Stomach (tissue), 9 donors: Measurements from ENCODE around the gene MEAK7. TPM values are rescaled to one million over a fixed set of nuclear protein-coding genes. Genes with fewer than 3 reads are reported as not detected.
A peak's percentile ranks its signal among the peaks of the same experiment; 100 is the strongest.

Source experiments
- DNase-seq, 2 donors: peaks; one replicate each; pipeline versions ENCODE4 v3.0.0 to v3.0.0-alpha.2; 2013 to 2019
- H3K27ac ChIP-seq, 5 donors: fragments of 200-600 bp in 4 of 5; sonication (generic) in 4 of 5; one replicate each; pipeline ENCODE4 v1.5.1; 2013 to 2019; ENCODE audit warnings: mild to moderate bottlenecking in 1 of 5, moderate library complexity in 1 of 5
- H3K27me3 ChIP-seq, 3 donors: fragments of 200-600 bp; sonication (generic); one replicate each; pipeline ENCODE4 v1.5.1; 2017 to 2019; ENCODE audit warnings: mixed run types in 1 of 3
- H3K36me3 ChIP-seq, 4 donors: fragments of 200-600 bp; sonication (generic); 1 replicate in 3 of 4; 2 replicates in 1 of 4; pipeline ENCODE4 v1.5.1; 2016 to 2019
- H3K4me1 ChIP-seq, 4 donors: fragments of 200-600 bp; sonication (generic); one replicate each; pipeline ENCODE4 v1.5.1; 2016 to 2019
- H3K4me3 ChIP-seq, 4 donors: fragments of 200-600 bp; sonication (generic) in 3 of 4; one replicate each; pipeline ENCODE4 v1.5.1; 2016 to 2019; ENCODE audit warnings: mild to moderate bottlenecking in 1 of 4
- H3K9me3 ChIP-seq, 4 donors: fragments of 200-600 bp; sonication (generic); one replicate each; pipeline ENCODE4 v1.5.1; 2016 to 2019
- CTCF ChIP-seq, 7 experiments: fragments of 450-650 bp in 4 of 7; fragments of 200-600 bp in 3 of 7; sonication (generic) in 3 of 7; IDR thresholded peaks; one replicate each; pipeline ENCODE4 v1.5.1; 2016 to 2019; ENCODE audit warnings: antibody characterized with exemption in 7 of 7, control low read depth in 2 of 7, mild to moderate bottlenecking in 1 of 7
- EP300 ChIP-seq: sonication (generic); formaldehyde crosslinking; IDR thresholded peaks from one replicate; pipeline ENCODE4 v1.6.1; 2017; ENCODE audit warnings: antibody characterized with exemption
- POLR2A ChIP-seq, 4 donors: fragments of 450-650 bp; IDR thresholded peaks; one replicate each; pipeline ENCODE4 v1.6.1; 2016; ENCODE audit warnings: antibody characterized with exemption in 4 of 4, control low read depth in 2 of 4, mild to moderate bottlenecking in 1 of 4, moderate library complexity in 1 of 4
- POLR2AphosphoS5 ChIP-seq, 3 donors: sonication (generic); formaldehyde crosslinking; IDR thresholded peaks; one replicate each; pipeline ENCODE4 v1.6.1; 2016; ENCODE audit warnings: antibody characterized with exemption in 3 of 3
- WGBS, 5 donors: extraction: QIAGEN DNeasy Blood & Tissue Kit in 3 of 5; methylation state at CpG; one replicate each; pipeline versions ENCODE4 v1.1.5 to v1.1.7; 2013 to 2018; 5-methylcytosine and 5-hydroxymethylcytosine counted together
- intact Hi-C: fragments of 100-400 bp; cut with DNase I; formaldehyde crosslinking; loops from one replicate; pipeline ENCODE4 v1.15.1; 2023; ENCODE audit warnings: low total_unique reads
- polyA plus RNA-seq, 3 donors: library from polyadenylated mRNA; stranded (reverse); fragments of 200-250 nt; gene quantifications; one replicate each; pipeline ENCODE4 v1.2.3, GENCODE V29; 2013
- total RNA-seq, 5 donors: library from RNA; depleted of rRNA; stranded (reverse); fragments of >200 nt; gene quantifications; one replicate each; pipeline versions ENCODE4 v1.1.0 to v1.2.3, GENCODE V29; 2014 to 2016
- donor health status: healthy with polysubstance abuse.
- donor health status: Bipolar disorder and iron deficiency.
- donor health status: healthy.

Gene MEAK7
- total and polyA plus RNA-seq, 8 donors: 3.9 to 21.1 (median 6.9) TPM

- Histone ChIP-seq H3K27ac (no peak overlapping the region), H3K4me1 (no peaks in the 10 kb centered on the region), H3K9me3 (no peaks in the 10 kb centered on the region), H3K36me3 (peaks cover 25 to 90% (median 88%) of the 10 kb centered on the region in 4 donors), H3K4me3 (no peak overlapping the region), H3K27me3 (no peaks in the 10 kb centered on the region)
- 75 to 87% (median 85%) methylated on average over 25 to 33 of the region's 33 CpGs for WGBS, 5 donors
- no peak for TF ChIP-seq CTCF (IDR thresholded peaks at IDR 0.05)
- TF ChIP-seq POLR2A (IDR thresholded peaks at IDR 0.05): no peak
- no peak for TF ChIP-seq POLR2AphosphoS5 (IDR thresholded peaks at IDR 0.05)
- no peak for TF ChIP-seq EP300
- peak in 1 of 2 donors; percentile 21 for DNase-seq
- intact Hi-C loops: loop anchor here (5.0 kb wide), 1 partner anchor 205 kb away; no protein-coding TSS in a partner anchor
Observed at GRCh38 chr16:84482001-84482891, 22.2 kb downstream of the MEAK7 start.

- peaks cover 20 to 80% (median 77%) of the 10 kb centered on the region in 4 donors for H3K36me3 ChIP-seq
- no peaks in the 10 kb centered on the region for H3K27me3 ChIP-seq
- no peaks in the 10 kb centered on the region for H3K4me1 ChIP-seq
- 81 to 93% (median 88%) methylated on average over 17 to 26 of the region's 26 CpGs for WGBS, 5 donors
- TF ChIP-seq CTCF (IDR thresholded peaks at IDR 0.05): no peak
- no peak for TF ChIP-seq POLR2AphosphoS5 (IDR thresholded peaks at IDR 0.05)
- no peak for TF ChIP-seq EP300
- TF ChIP-seq POLR2A (IDR thresholded peaks at IDR 0.05): no peak
- no peak overlapping the region for H3K4me3 ChIP-seq
- no peak overlapping the region for H3K27ac ChIP-seq
- intact Hi-C loops: loop anchor here (5.0 kb wide), 1 partner anchor 204 kb away; no protein-coding TSS in a partner anchor
- H3K9me3 ChIP-seq: no peaks in the 10 kb centered on the region
- peak in 1 of 2 donors; percentile 41 for DNase-seq
Observed at GRCh38 chr16:84481051-84481735, 23.3 kb downstream of the MEAK7 start.

GRCh38 chr16:84479716-84480450, 24.6 kb downstream of the MEAK7 start:
- peak in 1 of 2 donors; percentile 18 for DNase-seq
- no peaks in the 10 kb centered on the region for H3K9me3 ChIP-seq
- TF ChIP-seq POLR2A (IDR thresholded peaks at IDR 0.05): no peak
- no peak for TF ChIP-seq POLR2AphosphoS5 (IDR thresholded peaks at IDR 0.05)
- TF ChIP-seq CTCF (IDR thresholded peaks at IDR 0.05): no peak
- TF ChIP-seq EP300: no peak
- no peaks in the 10 kb centered on the region for H3K4me1 ChIP-seq
- no peak overlapping the region for H3K4me3 ChIP-seq
- 93 to 100% (median 95%) methylated on average over 15 to 16 of the region's 16 CpGs for WGBS, 5 donors
- H3K27ac ChIP-seq: no peak overlapping the region
- H3K27me3 ChIP-seq: no peaks in the 10 kb centered on the region
- intact Hi-C loops: loop anchor here (5.0 kb wide), 1 partner anchor 203 kb away; no protein-coding TSS in a partner anchor
- peaks cover 16 to 67% (median 65%) of the 10 kb centered on the region in 4 donors for H3K36me3 ChIP-seq
